ENCODE results near the gene RPAIN. TPM values are rescaled to one million over a fixed set of nuclear protein-coding genes. Genes with fewer than 3 reads are reported as not detected.

RPAIN gene
- total RNA-seq, 1 experiment from 2014 or later: 46.1 TPM

- Histone ChIP-seq H3F3A (ENCODE audit: low read length, unreplicated experiment) (no peaks in the 10 kb centered on the region), H3K27me3 (ENCODE audit: low read length) (no peaks in the 10 kb centered on the region), H2AFZ (ENCODE audit: low read length) (no peak overlapping the region), H3K79me2 (ENCODE audit: low read length) (peaks cover 15% of the 10 kb centered on the region), H3K27ac (ENCODE audit: low read length) (no peak overlapping the region), H3K4me3 (ENCODE audit: low read length) (no peak overlapping the region), H4K20me1 (ENCODE audit: low read length) (peaks cover 3% of the 10 kb centered on the region; the same call in 1 of the 2 replicates), H3K36me3 (ENCODE audit: low read depth, low read length) (peaks cover 65% of the 10 kb centered on the region), H3K4me1 (ENCODE audit: insufficient read depth, low read length) (peaks cover 2% of the 10 kb centered on the region; the same call in 1 of the 2 replicates), H3K9me3 (ENCODE audit: low read length) (no peaks in the 10 kb centered on the region), H3K9ac (ENCODE audit: low read length) (no peak overlapping the region), H3K4me2 (ENCODE audit: low read length) (no peak overlapping the region), H3K9me2 (replicated peaks; ENCODE audit: low read length) (no peaks in the 10 kb centered on the region)
- DNase-seq (no peak), ATAC-seq (no peak)
- POLR2A ChIA-PET (ENCODE audit: unreplicated experiment): no interaction called here
- BruUV-seq (replicated peaks): no TSS peak
- CTCF ChIA-PET: interaction anchor here (0.7 kb wide), 1 partner anchor 32 kb away, joined by 4 read pairs; no protein-coding TSS in a partner anchor
- intact Hi-C loops (cut with micrococcal nuclease): no loop called here
- TF ChIP-seq EZH2phosphoT487 (IDR thresholded peaks at IDR 0.05; ENCODE audit: borderline replicate concordance, low read length): no peak
- no peak for TF ChIP-seq CTCF (conservative IDR thresholded peaks at IDR 0.05; ENCODE audit: low read depth, low read length)
- TF ChIP-seq EZH2 (IDR thresholded peaks at IDR 0.05; ENCODE audit: low read length, unreplicated experiment): no peak
Measured at GRCh38 chr17:5408186-5408585, 11.8 kb upstream of the RPAIN start.

- intact Hi-C loops (cut with micrococcal nuclease): no loop called here
- H3K27ac ChIP-seq (ENCODE audit: low read length): no peak overlapping the region
- POLR2A ChIA-PET (ENCODE audit: unreplicated experiment): no interaction called here
- peaks cover 24% of the 10 kb centered on the region for H3K79me2 ChIP-seq (ENCODE audit: low read length)
- H3K9me3 ChIP-seq (ENCODE audit: low read length): no peaks in the 10 kb centered on the region
- no peak for DNase-seq
- peaks cover 8% of the 10 kb centered on the region; the same call in 1 of the 2 replicates for H4K20me1 ChIP-seq (ENCODE audit: low read length)
- no TSS peak for BruUV-seq (replicated peaks)
- CTCF ChIA-PET: no interaction called here
- no peak for ATAC-seq
- H3K4me2 ChIP-seq (ENCODE audit: low read length): no peak overlapping the region
- peaks cover 51% of the 10 kb centered on the region for H3K36me3 ChIP-seq (ENCODE audit: low read depth, low read length)
- H3F3A ChIP-seq (ENCODE audit: low read length, unreplicated experiment): no peaks in the 10 kb centered on the region
- no peak overlapping the region for H3K9ac ChIP-seq (ENCODE audit: low read length)
- no peak overlapping the region for H2AFZ ChIP-seq (ENCODE audit: low read length)
- H3K4me3 ChIP-seq (ENCODE audit: low read length): no peak overlapping the region
- no peak for TF ChIP-seq CTCF (conservative IDR thresholded peaks at IDR 0.05; ENCODE audit: low read depth, low read length)
- no peak for TF ChIP-seq EZH2 (IDR thresholded peaks at IDR 0.05; ENCODE audit: low read length, unreplicated experiment)
- no peak for TF ChIP-seq EZH2phosphoT487 (IDR thresholded peaks at IDR 0.05; ENCODE audit: borderline replicate concordance, low read length)
- H3K27me3 ChIP-seq (ENCODE audit: low read length): no peaks in the 10 kb centered on the region
- peaks cover 12% of the 10 kb centered on the region for H3K4me1 ChIP-seq (ENCODE audit: insufficient read depth, low read length)
- no peaks in the 10 kb centered on the region for H3K9me2 ChIP-seq (replicated peaks; ENCODE audit: low read length)
Measured at GRCh38 chr17:5410594-5411272, 9.2 kb upstream of the RPAIN start.

- DNase-seq (peak; percentile 86), ATAC-seq (peak; percentile 83)
- ChIA-PET POLR2A (ENCODE audit: unreplicated experiment) (no interaction called here), CTCF (interaction anchor here (1.7 kb wide), 1 partner anchor 25 kb away, joined by 6 read pairs; the partner anchor contains the start of gene C1QBP)
- Histone ChIP-seq H3F3A (ENCODE audit: low read length, unreplicated experiment) (no peaks in the 10 kb centered on the region), H4K20me1 (ENCODE audit: low read length) (peaks cover 12% of the 10 kb centered on the region; the same call in 1 of the 2 replicates), H3K4me1 (ENCODE audit: insufficient read depth, low read length) (peaks cover 23% of the 10 kb centered on the region), H3K9me2 (replicated peaks; ENCODE audit: low read length) (no peaks in the 10 kb centered on the region), H3K9ac (ENCODE audit: low read length) (no peak overlapping the region), H3K27ac (ENCODE audit: low read length) (peak overlapping the region; percentile 59), H3K27me3 (ENCODE audit: low read length) (no peaks in the 10 kb centered on the region), H3K36me3 (ENCODE audit: low read depth, low read length) (peaks cover 32% of the 10 kb centered on the region), H3K9me3 (ENCODE audit: low read length) (no peaks in the 10 kb centered on the region), H3K4me2 (ENCODE audit: low read length) (peak overlapping the region; percentile 57), H3K79me2 (ENCODE audit: low read length) (peaks cover 51% of the 10 kb centered on the region), H3K4me3 (ENCODE audit: low read length) (no peak overlapping the region), H2AFZ (ENCODE audit: low read length) (no peak overlapping the region)
- TF ChIP-seq EZH2 (IDR thresholded peaks at IDR 0.05; ENCODE audit: low read length, unreplicated experiment) (no peak), EZH2phosphoT487 (IDR thresholded peaks at IDR 0.05; ENCODE audit: borderline replicate concordance, low read length) (no peak), CTCF (conservative IDR thresholded peaks at IDR 0.05; ENCODE audit: low read depth, low read length) (no peak)
- BruUV-seq (replicated peaks): no TSS peak
- intact Hi-C loops (cut with micrococcal nuclease): no loop called here
Measured at GRCh38 chr17:5413682-5414081, 6.3 kb upstream of the RPAIN start.
